Bone marrow (tissue), 2 donors: Measurements from ENCODE around the gene LIPC.
A peak's percentile ranks its signal among the peaks of the same experiment; 100 is the strongest.

Experiments
- DNase-seq, 2 donors: peaks; one replicate each; lab custom pipeline; 2025; lab: John Stamatoyannopoulos, UW

The LIPC gene

GRCh38 chr15:58406811-58407210 is 25.0 kb upstream of the LIPC start:
- DNase-seq: no peak

GRCh38 chr15:58407236-58407775 is 24.5 kb upstream of the LIPC start:
- DNase-seq: no peak

- no peak for DNase-seq
These were observed 24.0 kb upstream of the LIPC start for GRCh38 chr15:58407778-58408177.

GRCh38 chr15:58409861-58410260 is 21.9 kb upstream of the LIPC start:
- DNase-seq: no peak

GRCh38 chr15:58410353-58410752 is 21.4 kb upstream of the LIPC start:
- DNase-seq: peak in 1 of 2 donors; percentile 79

- no peak for DNase-seq
These were observed 18.5 kb upstream of the LIPC start for GRCh38 chr15:58413253-58413652.

GRCh38 chr15:58415636-58416035 is 16.2 kb upstream of the LIPC start:
- no peak for DNase-seq

- DNase-seq: no peak
These were observed 14.8 kb upstream of the LIPC start for GRCh38 chr15:58416963-58417362.

GRCh38 chr15:58418135-58418534 is 13.7 kb upstream of the LIPC start:
- DNase-seq: no peak

- no peak for DNase-seq
These were observed 11.8 kb upstream of the LIPC start for GRCh38 chr15:58419803-58420524.

- DNase-seq: no peak
These were observed 11.2 kb upstream of the LIPC start for GRCh38 chr15:58420579-58421043.

GRCh38 chr15:58423205-58423604 is 8.6 kb upstream of the LIPC start:
- DNase-seq: no peak

GRCh38 chr15:58423831-58424608 is 7.8 kb upstream of the LIPC start:
- no peak for DNase-seq

- no peak for DNase-seq
These were observed 7.1 kb upstream of the LIPC start for GRCh38 chr15:58424722-58425121.

- no peak for DNase-seq
These were observed 6.6 kb upstream of the LIPC start for GRCh38 chr15:58425185-58425584.

GRCh38 chr15:58425834-58426233 is 6.0 kb upstream of the LIPC start:
- no peak for DNase-seq

- DNase-seq: no peak
These were observed 5.3 kb upstream of the LIPC start for GRCh38 chr15:58426501-58426900.

GRCh38 chr15:58427987-58428386 is 3.8 kb upstream of the LIPC start:
- DNase-seq: no peak

GRCh38 chr15:58430224-58430787 is 1.5 kb upstream of the LIPC start:
- no peak for DNase-seq

GRCh38 chr15:58432401-58432800 is 610 bp downstream of the LIPC start:
- no peak for DNase-seq

- DNase-seq: no peak
These were observed 2.0 kb downstream of the LIPC start for GRCh38 chr15:58433597-58434333.

GRCh38 chr15:58434334-58434875 is 2.6 kb downstream of the LIPC start:
- no peak for DNase-seq
